ENCODE data around the gene SMPX.

Gene SMPX

GRCh38 chrX:21708116-21708515 lies 49.8 kb downstream of the SMPX start:
- DNase-seq = no peak

- no peak for DNase-seq
Observed at GRCh38 chrX:21705225-21705624, 52.7 kb downstream of the SMPX start.

- no peak for DNase-seq
Observed at GRCh38 chrX:21702725-21703124, 55.2 kb downstream of the SMPX start.

- no peak for DNase-seq
Observed at GRCh38 chrX:21700967-21701366, 56.9 kb downstream of the SMPX start.

- no peak for DNase-seq
Observed at GRCh38 chrX:21700275-21700674, 57.6 kb downstream of the SMPX start.

- no peak for DNase-seq
Observed at GRCh38 chrX:21699136-21699535, 58.8 kb downstream of the SMPX start.

GRCh38 chrX:21698272-21698671 lies 59.6 kb downstream of the SMPX start:
- DNase-seq = no peak

- no peak for DNase-seq
Observed at GRCh38 chrX:21691512-21692018, 66.4 kb downstream of the SMPX start.

GRCh38 chrX:21683941-21684340 lies 74.0 kb downstream of the SMPX start:
- no peak for DNase-seq

GRCh38 chrX:21678048-21678612 lies 79.8 kb downstream of the SMPX start:
- no peak for DNase-seq

- DNase-seq = no peak
Observed at GRCh38 chrX:21675931-21676330, 82.0 kb downstream of the SMPX start.

- no peak for DNase-seq
Observed at GRCh38 chrX:21674430-21675186, 83.3 kb downstream of the SMPX start.

GRCh38 chrX:21666679-21667078 lies 91.2 kb downstream of the SMPX start:
- no peak for DNase-seq

GRCh38 chrX:21666252-21666651 lies 91.7 kb downstream of the SMPX start:
- DNase-seq = no peak

- DNase-seq = no peak
Observed at GRCh38 chrX:21662761-21663160, 95.2 kb downstream of the SMPX start.

GRCh38 chrX:21661316-21661715 lies 96.6 kb downstream of the SMPX start:
- no peak for DNase-seq

GRCh38 chrX:21660156-21660555 lies 97.8 kb downstream of the SMPX start:
- DNase-seq = no peak

GRCh38 chrX:21659320-21659719 lies 98.6 kb downstream of the SMPX start:
- DNase-seq = no peak

GRCh38 chrX:21658746-21659145 lies 99.2 kb downstream of the SMPX start:
- no peak for DNase-seq

- DNase-seq = no peak
Observed at GRCh38 chrX:21658152-21658737, 99.7 kb downstream of the SMPX start, which contains the start of gene KLHL34. KLHL34 (minus strand) TSS chrX:21658330; CDS start chrX:21657788, 542 bp downstream.

GRCh38 chrX:21657318-21658151 lies 100.4 kb downstream of the SMPX start:
- no peak for DNase-seq

GRCh38 chrX:21656587-21657317 lies 101.2 kb downstream of the SMPX start:
- DNase-seq = no peak
